Stimulated activated CD4-positive, alpha-beta T cell treated with anti-CD3 and anti-CD28 coated beads, TNF-alpha, amount 100 ng/mL, for 1 hour (primary cell): ENCODE measurements around the gene AASS.
"Not testable (repeated sequence)": the region's sequence is repeated elsewhere in the genome, so short reads cannot be mapped to it uniquely, and the experiment has no call there.

Experiments used
- DNase-seq, 3 donors: peaks; one replicate each; pipeline ENCODE4 v3.0.0-alpha.2; 2020; ENCODE audit warnings: low read depth in 3 of 3, low spot score in 1 of 3

The AASS gene

DNA sequence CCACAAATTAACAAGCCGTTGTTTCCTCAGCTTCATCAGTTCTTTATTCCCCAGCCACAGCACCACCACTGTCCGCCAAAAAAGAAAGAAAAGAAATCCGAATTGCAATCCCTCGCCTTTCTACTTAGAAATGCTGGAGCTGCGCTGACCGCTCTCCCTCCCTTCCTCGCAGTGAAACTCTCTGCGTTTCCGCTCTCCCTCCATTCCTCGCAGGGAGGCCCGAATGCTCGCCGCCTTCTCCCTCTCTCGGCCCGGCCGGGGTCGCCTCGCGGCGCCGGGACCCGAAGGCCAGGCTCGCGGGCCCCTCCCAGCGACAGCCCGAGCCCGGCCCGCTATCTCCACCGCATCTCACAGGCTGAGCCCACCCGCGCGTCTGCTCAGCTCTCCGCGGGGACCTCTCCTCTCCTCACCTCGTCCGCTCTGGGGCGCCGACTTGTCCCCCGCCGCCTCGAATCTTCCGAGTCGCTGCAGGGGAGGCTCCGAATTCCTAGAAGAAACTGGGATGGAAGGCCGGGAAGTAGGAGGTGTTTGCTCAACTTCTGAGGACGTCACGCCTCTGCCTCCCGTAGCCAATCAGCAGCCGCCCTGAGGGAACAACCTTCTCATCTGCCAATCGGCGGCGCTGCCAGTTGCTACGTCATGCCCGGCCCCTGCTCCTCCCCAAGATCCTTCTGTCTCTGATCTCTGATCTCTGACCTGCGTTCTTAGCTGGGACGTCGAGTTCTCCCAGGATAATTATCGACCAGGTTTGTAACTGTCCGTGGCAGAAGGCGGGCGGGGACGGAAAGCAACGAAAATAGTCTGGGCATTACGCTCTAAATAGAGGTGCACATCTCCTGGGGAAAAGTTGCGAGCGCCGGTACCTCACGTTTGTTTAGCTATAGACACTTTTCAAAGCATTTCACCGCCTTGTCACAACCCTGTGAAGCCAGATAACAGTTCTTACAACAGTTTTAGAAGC, at the start of gene AASS:
AASS (minus strand) TSS at position 499 of the 961 bp plus-strand sequence. CDS start 10,523 bp downstream, outside the sequence.
- peak; percentile 17 to 61 (median 59) for DNase-seq

- DNase-seq = no peak
Measured at GRCh38 chr7:122188785-122189184, 44.7 kb upstream of the AASS start.

- DNase-seq = no peak
Measured at GRCh38 chr7:122183106-122183505, 39.1 kb upstream of the AASS start.

GRCh38 chr7:122182081-122182480, 38.0 kb upstream of the AASS start:
- DNase-seq = no peak

- not testable (repeated sequence) for DNase-seq
Measured at GRCh38 chr7:122172144-122172543, 28.1 kb upstream of the AASS start.

DNA sequence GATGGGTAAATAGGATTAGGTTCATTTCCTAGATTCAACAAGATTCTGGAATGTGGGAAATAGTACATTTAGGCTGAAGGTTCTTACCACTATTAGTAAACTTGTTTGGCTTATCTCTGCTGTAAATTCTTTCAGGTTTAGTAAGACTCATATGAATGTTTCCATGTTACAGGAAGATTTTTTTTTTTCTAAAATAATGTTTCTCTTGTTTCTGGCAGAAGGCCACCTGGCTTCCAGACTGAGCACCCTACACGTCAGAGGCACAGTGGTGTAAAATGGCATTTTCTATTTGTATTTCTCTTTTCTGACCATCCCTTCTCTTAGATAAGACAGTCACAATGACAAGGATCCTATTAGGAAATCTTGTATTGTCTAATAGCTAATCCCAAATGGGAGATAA, 22.7 kb upstream of the AASS start:
- DNase-seq = no peak

GRCh38 chr7:122166275-122166674, 22.2 kb upstream of the AASS start:
- no peak for DNase-seq

DNA sequence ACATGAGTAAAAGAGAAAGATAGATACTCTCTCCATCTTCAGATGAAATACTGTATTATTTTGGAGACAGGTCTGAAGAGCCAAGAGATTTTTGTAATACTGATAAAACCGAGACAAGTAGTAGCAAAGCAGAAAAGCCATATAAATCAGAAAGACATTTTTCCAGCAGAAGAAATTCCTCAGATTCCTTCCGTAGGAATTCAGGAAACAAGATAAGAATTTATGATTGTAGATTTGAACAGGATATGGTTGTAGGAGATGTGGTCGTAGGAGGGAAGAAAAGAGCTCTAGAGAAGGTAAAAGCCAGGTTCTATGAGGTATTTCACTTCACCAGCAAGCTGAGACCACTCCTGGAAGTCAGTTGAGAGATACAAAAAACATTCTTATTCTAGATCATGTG, 17.6 kb upstream of the AASS start:
- DNase-seq = no peak

DNA sequence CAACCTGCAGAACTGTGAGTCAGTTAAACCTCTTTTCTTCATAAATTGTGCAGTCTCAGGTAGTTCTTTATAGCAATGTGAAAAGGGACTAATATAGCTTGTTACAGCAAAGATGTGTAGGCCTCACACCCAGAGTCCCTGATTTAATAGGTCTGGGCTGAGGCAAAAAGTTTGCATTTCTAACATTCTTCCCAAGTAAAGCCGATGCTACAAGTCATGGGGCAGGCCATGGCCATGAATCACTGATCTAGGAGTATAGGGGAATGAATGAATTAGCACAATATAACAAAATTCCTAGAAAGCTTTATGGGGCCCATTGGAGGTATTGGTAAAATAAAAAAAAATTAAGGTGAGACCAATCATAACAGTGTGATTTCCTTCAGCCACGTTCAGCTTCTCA, 11.5 kb upstream of the AASS start:
- no peak for DNase-seq

DNA sequence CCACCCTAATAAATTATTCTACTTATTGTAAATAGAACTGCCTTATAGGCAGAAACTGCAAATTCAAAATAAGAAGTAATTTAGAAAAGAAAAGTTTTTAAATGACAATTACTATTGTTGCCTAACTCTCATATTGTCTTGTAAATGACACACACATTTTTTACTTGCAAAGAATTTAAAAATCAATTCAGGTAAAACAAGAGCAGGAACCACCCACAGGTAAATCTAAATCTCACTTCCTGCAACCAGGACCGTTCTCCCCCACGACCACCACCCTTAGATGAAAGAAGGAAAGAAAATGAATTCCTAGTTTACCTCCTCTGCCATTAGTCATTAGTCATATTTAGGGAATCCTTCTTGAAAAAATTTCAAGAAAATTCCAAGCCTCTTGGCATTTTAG, 4.8 kb upstream of the AASS start:
- DNase-seq = no peak

DNA sequence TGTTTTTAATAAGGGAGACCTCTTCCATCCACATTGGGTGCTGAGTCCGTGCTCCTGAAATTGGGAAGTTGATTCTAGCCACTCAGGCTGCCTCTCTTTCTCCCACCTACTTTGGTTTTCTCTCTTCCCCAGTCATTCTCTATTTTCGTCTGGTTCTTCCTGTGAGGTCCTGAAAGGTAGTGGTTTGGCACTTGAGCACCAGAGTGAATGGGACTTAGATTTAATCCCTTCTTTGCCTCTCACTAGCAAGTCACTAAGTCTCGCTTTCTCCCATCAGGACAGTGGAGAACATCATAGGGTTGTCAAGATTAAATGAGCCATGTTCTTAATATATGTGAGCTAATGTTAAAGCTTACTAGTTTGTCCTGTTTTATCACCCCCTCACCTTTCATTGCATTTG, 4.0 kb upstream of the AASS start:
- no peak for DNase-seq

DNA sequence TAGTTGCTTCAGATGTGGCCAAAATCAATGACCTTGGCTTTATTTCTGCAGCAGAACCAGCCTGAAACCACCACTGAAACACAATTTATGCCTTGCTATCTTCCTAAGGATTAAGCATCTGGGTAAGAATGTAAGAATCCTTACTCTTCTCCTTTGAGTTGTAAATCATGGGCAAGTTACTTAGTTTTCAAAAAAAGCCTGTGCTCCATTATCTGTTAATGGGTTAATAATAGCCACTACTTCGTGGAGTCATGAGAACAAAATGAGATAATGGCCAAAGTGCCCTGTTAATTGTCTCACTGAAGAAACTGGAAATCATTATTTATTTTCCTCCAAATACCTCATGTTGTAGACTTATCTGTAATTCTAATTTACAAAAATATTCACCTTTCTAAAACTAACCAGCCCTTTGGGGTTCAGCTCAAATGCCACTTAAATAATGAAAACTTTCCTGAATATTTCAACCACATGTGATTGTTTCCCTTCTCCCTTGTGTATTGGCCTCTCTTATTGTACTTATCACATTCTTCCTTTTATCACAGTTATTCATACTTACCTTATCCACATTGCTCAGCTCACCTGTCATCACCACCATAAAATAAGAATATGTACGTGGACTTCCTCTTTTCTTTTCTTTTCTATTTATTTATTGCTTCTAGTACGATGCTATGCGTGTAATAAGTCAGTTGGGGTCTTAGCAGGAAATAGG, 2.0 kb upstream of the AASS start:
- no peak for DNase-seq

DNA sequence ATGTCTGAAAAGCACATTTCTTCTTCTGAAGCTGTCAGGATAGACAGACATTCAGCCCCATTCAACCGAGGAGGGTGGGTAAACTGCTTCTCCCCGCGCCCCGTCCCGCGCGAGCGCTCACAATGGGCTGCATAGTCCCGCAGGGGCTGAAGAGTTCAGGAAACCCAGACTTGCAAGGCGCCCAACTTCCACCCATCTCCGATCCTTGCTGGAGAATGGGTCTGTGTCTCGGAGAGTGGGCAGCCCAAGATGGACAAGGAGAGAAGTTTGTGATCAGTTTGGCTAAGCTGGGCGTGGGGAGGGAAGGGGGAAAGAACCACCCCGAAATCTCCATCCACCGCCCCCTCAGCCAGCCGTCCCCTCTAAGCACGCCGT, 686 bp downstream of the AASS start:
- DNase-seq = no peak

DNA sequence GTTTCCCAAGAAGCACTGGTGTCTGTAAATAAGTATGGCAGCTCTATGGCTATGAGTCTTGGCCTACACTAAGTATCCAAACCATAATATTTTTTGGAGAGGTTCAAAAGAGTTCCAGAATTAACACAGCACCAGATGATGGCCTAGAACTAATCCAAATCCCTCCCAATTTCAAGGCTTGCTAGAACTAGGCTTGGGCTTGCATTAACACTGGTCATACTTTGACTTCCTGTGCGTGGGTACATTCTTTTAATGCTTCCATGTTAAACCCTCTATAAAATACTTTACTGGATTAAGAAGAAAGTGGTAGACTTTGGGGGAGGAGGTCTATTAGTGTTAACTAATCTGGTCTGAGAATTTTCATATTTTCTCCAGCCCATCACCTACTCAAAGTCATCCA, 3.1 kb downstream of the AASS start:
- no peak for DNase-seq

DNA sequence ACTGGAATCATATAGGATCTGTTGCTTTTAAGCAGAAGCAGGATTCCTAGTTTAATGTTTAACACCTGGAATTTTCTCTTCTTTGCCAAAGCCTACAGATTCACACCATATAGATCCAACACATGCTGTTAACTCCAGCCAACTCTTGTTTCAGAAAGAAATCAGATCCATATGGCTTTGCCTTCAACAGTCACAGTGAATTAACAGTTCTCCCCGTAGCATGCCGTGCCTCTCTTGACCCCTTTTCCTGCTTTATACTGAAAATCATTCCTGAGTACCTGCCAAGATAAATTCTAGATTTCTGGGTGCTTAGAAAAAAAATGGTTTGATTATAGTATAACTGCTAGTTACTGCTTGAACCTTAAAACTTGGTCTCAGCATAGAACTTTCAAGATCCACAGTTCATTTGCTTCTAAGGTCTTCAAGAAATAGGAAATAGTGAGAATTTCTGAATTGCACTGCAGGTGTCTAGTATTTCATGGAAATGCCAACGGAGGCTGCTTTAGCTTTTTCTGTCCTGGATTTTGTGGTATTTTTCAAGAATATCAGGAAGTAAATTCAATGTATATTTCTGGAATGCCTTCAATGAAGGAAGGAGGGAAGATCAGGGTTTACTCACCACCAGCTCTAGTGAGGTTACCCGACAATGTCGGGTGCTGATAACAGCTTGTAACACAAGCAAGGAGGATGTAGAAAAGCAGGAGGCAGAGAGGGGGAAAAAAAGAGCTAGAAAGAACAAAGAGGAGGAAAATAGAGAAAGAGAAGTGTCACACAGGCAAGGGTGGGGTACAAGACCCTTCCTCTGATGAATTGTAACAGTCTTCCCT, 6.6 kb downstream of the AASS start:
- no peak for DNase-seq

DNA sequence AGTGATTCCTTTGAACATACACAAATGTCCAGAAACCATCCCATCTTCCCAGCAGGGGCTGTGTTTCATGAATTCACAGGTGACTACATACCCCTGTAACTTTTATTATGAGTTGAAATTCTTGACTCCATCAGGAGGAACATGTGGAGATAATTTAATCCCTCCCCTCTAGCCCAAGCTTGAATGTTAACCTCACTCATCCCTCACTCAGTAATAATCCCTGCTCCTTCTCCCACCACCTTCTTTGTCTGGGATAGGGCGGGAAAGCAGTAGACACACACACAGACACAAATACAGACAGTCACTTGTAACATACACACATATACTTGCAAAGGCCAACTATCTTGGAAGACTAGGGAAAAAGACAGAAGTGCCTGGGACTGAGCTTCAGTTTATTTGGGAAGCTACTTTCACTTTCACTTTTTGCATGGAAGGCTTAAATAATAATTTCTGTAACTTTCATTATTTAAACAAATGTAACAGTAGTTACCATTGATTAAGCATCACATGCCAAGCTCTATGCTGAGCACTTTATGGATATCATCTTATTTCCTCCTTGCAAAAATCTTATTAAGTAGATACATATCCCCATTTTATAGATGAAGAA, 7.3 kb downstream of the AASS start:
- no peak for DNase-seq

DNA sequence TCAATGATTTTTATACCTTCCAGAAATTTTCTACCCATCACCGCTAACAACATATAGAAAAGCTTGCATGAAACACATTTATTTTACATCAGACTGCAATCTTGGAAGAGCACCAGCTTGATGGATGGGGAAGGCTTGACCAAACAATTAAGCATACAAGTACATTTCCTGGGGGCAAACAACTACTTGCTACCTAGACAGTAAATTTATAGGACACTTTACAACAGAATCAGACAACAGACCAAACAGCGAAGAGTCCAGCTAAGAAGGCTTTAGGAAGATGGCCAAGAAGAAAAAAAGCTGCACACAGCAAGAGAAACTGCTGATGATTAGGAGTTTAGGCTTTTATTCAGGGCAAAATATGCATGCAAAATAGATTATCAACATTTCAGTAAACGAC, 8.0 kb downstream of the AASS start:
- no peak for DNase-seq

DNA sequence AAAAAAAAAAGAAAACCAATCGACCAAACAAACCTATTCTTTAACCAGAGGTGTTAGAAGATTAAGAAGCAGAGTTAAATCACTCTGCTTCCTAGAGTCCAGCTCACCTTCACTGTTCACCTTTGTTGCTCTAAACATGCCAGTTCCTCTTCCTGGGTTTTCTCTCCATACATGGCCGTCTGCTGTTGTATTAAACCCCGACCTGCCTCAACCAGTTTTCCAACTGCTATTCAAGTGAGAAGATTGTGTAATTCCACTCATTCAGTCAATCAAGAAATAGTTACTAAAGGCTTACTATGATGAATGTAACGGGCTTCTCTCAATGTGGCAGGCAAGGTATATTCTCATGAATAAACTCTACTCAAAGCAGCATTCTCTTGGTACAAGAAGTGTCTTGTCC, 8.8 kb downstream of the AASS start:
- DNase-seq = no peak

GRCh38 chr7:122134793-122135192, 9.3 kb downstream of the AASS start:
- DNase-seq = not testable (repeated sequence)

- DNase-seq = no peak
Measured at GRCh38 chr7:122133477-122133876, 10.6 kb downstream of the AASS start.

GRCh38 chr7:122132341-122132740, 11.7 kb downstream of the AASS start:
- DNase-seq = no peak
